Measurements from ENCODE around the gene ZNF8. TPM values are rescaled to one million over a fixed set of nuclear protein-coding genes. Genes with fewer than 3 reads are reported as not detected.

The ZNF8 gene
- polyA plus RNA-seq, 2 of the 4 experiments (the other 2 are of a cell fraction): 2.3 to 4.0 TPM

DNA sequence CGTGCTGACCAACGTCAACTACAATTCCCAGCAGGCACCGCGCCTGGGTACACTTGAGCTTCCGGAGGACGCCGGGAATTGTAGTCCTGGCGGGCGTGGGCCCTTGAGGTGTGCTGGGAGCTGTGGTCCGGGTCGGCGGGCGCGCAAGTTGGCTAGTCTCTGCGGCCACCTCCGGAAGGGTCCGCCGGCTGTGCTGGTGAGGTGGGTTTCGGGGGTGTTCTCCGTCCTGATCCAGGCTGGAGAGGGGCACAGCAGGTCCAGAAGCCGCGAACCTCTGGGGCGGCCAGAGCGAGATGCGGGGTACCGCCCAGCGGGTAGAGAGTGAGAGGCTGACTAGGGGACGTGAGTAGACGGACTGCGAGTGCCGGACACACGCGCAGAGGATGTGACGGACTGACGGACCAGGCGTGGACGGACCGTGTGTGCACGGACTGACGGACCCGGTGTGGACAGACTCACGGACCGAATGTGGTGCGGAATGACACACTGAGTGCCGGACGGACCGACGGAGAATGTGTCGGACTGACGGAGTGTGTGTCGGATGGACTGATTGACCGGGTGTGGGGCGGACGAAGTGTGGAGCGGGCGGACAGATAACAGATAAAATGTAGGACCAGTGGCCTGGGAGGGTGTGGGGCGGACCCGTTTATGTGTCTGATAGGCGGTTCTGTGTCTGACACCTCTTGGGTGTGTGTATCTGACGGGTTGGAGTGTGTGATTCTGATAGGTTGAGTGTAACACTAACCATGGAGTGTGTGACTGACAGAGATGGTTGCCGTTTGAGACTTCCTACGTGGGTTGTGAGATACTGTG is 48.4 kb downstream of the ZNF8 start, which contains the start of gene ZSCAN22 (continued):
- TF ChIP-seq FOSL2 (IDR thresholded peaks at IDR 0.05) (no peak), FOSL2 (CRISPR knock-in tag; IDR thresholded peaks at IDR 0.05) (peak; percentile 60), RARB (CRISPR knock-in tag; IDR thresholded peaks at IDR 0.05) (no peak)

- ATAC-seq: no peak
- no peak overlapping the region for H3K4me2 ChIP-seq
- WGBS (ENCODE audit: missing lambda C conversion rate): 74% methylated on average over 10 of the region's 10 CpGs
- FAIRE-seq: no peak
- TF ChIP-seq SMC3 (IDR thresholded peaks at IDR 0.05): 0 out of 3 replicates have a peak, but pooled peaks have one; percentile 22
- TF ChIP-seq MAX (IDR thresholded peaks at IDR 0.05): no peak
- TF ChIP-seq RAD21 (conservative IDR thresholded peaks at IDR 0.05 in 1 of 2, IDR thresholded peaks at IDR 0.05 in 1 of 2): peak; percentile 20 to 46; a peak in 2 of 5 replicates
- peaks cover 13% of the 10 kb centered on the region; the same call in 2 of the 3 replicates for H3K4me1 ChIP-seq
- peaks cover 11% of the 10 kb centered on the region; the same call in 1 of the 3 replicates for H3K9me3 ChIP-seq
- no peak overlapping the region for H3K27ac ChIP-seq
- no peak overlapping the region for H3K4me3 ChIP-seq
- peak in 1 of 2 experiments; percentile 44 for DNase-seq (ENCODE audit: low read depth in 1 of 2, low spot score in 1 of 2)
- ChIA-PET CTCF (interaction anchor here (0.7 to 3.3 kb wide), 3 partner anchors 19 to 191 kb away, joined by 3 to 13 read pairs (median 3); partner anchors contain the start of gene ZBTB45), POLR2A (no interaction called here)
Observed at GRCh38 chr19:58328999-58329398, 50.2 kb downstream of the ZNF8 start.

DNA sequence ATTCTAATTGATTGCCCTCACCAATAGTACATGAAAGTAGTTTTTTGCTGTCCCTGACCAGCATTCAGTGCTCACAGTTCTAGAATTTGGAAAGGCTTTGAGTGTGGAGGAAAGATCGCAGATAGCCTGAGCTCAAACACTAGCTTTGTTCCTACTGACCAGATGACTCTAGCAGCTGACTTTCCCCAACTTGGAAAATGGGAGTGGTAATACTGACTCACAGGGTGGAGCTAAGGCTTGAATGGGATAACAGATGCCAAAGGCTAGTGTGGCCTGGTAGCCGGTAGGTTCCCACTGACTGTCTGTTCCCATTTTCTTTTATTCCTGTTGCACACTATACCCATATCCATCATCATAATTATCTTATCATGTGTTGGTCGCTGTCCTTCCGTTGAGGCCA is 51.7 kb downstream of the ZNF8 start:
- POLR2A ChIA-PET: interaction anchor here (0.8 to 1.1 kb wide), 2 partner anchors 29 to 32 kb away, joined by 3 to 8 read pairs; partner anchors contain the start of gene ZNF497
- H3K4me3 ChIP-seq: no peak overlapping the region
- CTCF ChIA-PET: interaction anchor here (1.2 to 3.3 kb wide), 3 partner anchors 14 to 189 kb away, joined by 3 to 13 read pairs (median 3); partner anchors contain the start of genes ZBTB45 and ZNF497
- DNase-seq (ENCODE audit: low read depth in 1 of 2, low spot score in 1 of 2): peak in 1 of 2 experiments; percentile 55
- FAIRE-seq: no peak
- no peak for ATAC-seq
- H3K9me3 ChIP-seq: peaks cover 21% of the 10 kb centered on the region; the same call in 2 of the 3 replicates
- 80% methylated on average over 4 of the region's 4 CpGs for WGBS (ENCODE audit: missing lambda C conversion rate)
- peaks cover 13% of the 10 kb centered on the region; the same call in 2 of the 3 replicates for H3K4me1 ChIP-seq
- TF ChIP-seq RARB (CRISPR knock-in tag; IDR thresholded peaks at IDR 0.05) (no peak), ESRRA (IDR thresholded peaks at IDR 0.05; ENCODE audit: borderline replicate concordance, low read length) (no peak), MAX (IDR thresholded peaks at IDR 0.05) (no peak), ZC3H11A (IDR thresholded peaks at IDR 0.05) (no peak), REST (IDR thresholded peaks at IDR 0.05) (no peak), ZNF302 (CRISPR knock-in tag; IDR thresholded peaks at IDR 0.05) (no peak), RAD21 (conservative IDR thresholded peaks at IDR 0.05 in 1 of 2, IDR thresholded peaks at IDR 0.05 in 1 of 2) (no peak), NR3C1 (IDR thresholded peaks at IDR 0.05) (no peak)
- H3K27ac ChIP-seq: no peak overlapping the region
- no peak overlapping the region for H3K4me2 ChIP-seq

DNA sequence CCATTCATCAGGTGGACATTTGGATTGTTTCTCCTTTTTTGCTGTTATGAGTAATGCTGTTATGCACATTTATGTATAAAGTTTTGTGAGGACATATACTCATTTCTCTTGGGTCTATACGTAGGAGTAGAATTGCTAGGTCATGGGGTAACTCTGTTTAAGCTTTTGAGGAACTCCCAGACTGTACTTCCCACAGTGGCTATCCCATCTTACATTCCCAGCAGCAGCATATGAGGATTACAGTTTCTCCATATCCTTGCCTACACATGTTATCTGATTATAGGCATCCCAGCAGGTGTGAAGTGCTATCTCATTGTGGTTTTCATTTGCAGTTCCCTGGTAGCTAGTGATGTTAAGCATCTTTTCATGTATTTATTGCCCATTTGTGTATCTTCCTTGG is 53.9 kb downstream of the ZNF8 start:
- Histone ChIP-seq H3K4me2 (no peak overlapping the region), H3K4me3 (no peak overlapping the region), H3K4me1 (peaks cover 8% of the 10 kb centered on the region; the same call in 2 of the 3 replicates), H3K9me3 (peaks cover 36% of the 10 kb centered on the region), H3K27ac (no peak overlapping the region)
- ChIA-PET POLR2A (no interaction called here), CTCF (interaction anchor here (3.5 kb wide), 1 partner anchor 14 kb away, joined by 14 read pairs; no protein-coding TSS in a partner anchor)
- FAIRE-seq (no peak), DNase-seq (ENCODE audit: low read depth in 1 of 2, low spot score in 1 of 2) (no peak), ATAC-seq (no peak)
- WGBS (ENCODE audit: missing lambda C conversion rate): 88% methylated on average over 1 of the region's 1 CpG
- TF ChIP-seq JUNB (IDR thresholded peaks at IDR 0.05) (no peak), REST (IDR thresholded peaks at IDR 0.05) (no peak), ESRRA (IDR thresholded peaks at IDR 0.05; ENCODE audit: borderline replicate concordance, low read length) (no peak), HOXB13 (CRISPR knock-in tag; IDR thresholded peaks at IDR 0.05; ENCODE audit: low read depth) (no peak), BHLHE40 (IDR thresholded peaks at IDR 0.05; ENCODE audit: low read depth, low read length) (no peak), POLR2AphosphoS2 (conservative IDR thresholded peaks at IDR 0.05; ENCODE audit: low read length) (no peak), HDAC2 (IDR thresholded peaks at IDR 0.05) (no peak), POLR2A (IDR thresholded peaks at IDR 0.05; ENCODE audit: low read length) (no peak), RCOR1 (IDR thresholded peaks at IDR 0.05; ENCODE audit: low read depth, low read length) (no peak)
- TF ChIP-seq, protein P1, sequence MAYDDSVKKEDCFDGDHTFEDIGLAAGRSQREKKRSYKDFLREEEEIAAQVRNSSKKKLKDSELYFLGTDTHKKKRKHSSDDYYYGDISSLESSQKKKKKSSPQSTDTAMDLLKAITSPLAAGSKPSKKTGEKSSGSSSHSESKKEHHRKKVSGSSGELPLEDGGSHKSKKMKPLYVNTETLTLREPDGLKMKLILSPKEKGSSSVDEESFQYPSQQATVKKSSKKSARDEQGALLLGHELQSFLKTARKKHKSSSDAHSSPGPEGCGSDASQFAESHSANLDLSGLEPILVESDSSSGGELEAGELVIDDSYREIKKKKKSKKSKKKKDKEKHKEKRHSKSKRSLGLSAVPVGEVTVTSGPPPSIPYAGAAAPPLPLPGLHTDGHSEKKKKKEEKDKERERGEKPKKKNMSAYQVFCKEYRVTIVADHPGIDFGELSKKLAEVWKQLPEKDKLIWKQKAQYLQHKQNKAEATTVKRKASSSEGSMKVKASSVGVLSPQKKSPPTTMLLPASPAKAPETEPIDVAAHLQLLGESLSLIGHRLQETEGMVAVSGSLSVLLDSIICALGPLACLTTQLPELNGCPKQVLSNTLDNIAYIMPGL (CRISPR knock-in tag; IDR thresholded peaks at IDR 0.05; ENCODE audit: borderline replicate concordance): no peak
